PC-3 (cell line): Measurements from ENCODE around the gene GPS1.

Experiments used
- EZH2 ChIP-seq: fragments of 300-600 bp; sonication (generic); IDR thresholded peaks from one replicate; pipeline ENCODE4 v1.6.1; 2017; ENCODE audit warnings: antibody characterized with exemption, mild to moderate bottlenecking, low read length; ENCODE audit not compliant: unreplicated experiment
- TF ChIP-seq, protein P1 (sequence below): fragments of 300-600 bp; sonication (generic); conservative IDR thresholded peaks from 2 replicates; pipeline ENCODE4 v1.5.1; 2017; ENCODE audit warnings: antibody characterized with exemption, low read depth, mild to moderate bottlenecking, low read length

- TF ChIP-seq, protein P1, sequence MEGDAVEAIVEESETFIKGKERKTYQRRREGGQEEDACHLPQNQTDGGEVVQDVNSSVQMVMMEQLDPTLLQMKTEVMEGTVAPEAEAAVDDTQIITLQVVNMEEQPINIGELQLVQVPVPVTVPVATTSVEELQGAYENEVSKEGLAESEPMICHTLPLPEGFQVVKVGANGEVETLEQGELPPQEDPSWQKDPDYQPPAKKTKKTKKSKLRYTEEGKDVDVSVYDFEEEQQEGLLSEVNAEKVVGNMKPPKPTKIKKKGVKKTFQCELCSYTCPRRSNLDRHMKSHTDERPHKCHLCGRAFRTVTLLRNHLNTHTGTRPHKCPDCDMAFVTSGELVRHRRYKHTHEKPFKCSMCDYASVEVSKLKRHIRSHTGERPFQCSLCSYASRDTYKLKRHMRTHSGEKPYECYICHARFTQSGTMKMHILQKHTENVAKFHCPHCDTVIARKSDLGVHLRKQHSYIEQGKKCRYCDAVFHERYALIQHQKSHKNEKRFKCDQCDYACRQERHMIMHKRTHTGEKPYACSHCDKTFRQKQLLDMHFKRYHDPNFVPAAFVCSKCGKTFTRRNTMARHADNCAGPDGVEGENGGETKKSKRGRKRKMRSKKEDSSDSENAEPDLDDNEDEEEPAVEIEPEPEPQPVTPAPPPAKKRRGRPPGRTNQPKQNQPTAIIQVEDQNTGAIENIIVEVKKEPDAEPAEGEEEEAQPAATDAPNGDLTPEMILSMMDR, result no peak
- TF ChIP-seq EZH2, result no peak
These were observed 4.4 kb downstream of the GPS1 start for GRCh38 chr17:82055965-82056728.
